Peyer's patch (tissue), 4 donors: ENCODE measurements around the gene IGF1R.

Source experiments
- CTCF ChIP-seq, 6 experiments: fragments of 450-650 bp in 4 of 6; fragments of 200-600 bp in 2 of 6; sonication (generic) in 1 of 6; IDR thresholded peaks; one replicate each; pipeline ENCODE4 v1.5.1; 2017 to 2019; ENCODE audit warnings: antibody characterized with exemption in 6 of 6, mild to moderate bottlenecking in 3 of 6, moderate library complexity in 1 of 6
- POLR2A ChIP-seq, 2 donors: fragments of 450-650 bp; IDR thresholded peaks; one replicate each; pipeline ENCODE4 v1.5.1; 2017; ENCODE audit warnings: antibody characterized with exemption in 2 of 2, mild to moderate bottlenecking in 2 of 2, moderate library complexity in 2 of 2

GRCh38 chr15:98713585-98714001, 65.3 kb downstream of the IGF1R start:
- TF ChIP-seq CTCF (IDR thresholded peaks at IDR 0.05) (no peak), POLR2A (IDR thresholded peaks at IDR 0.05) (no peak)
